Progenitor cell of endocrine pancreas (in vitro differentiated cells): Measurements from ENCODE around the gene SH3PXD2A. TPM values are rescaled to one million over a fixed set of nuclear protein-coding genes. Genes with fewer than 3 reads are reported as not detected.

Experiments
- DNase-seq: peaks from one replicate; pipeline ENCODE4 v3.0.0; 2021; ENCODE audit warnings: low spot score; ENCODE audit not compliant: unreplicated experiment
- H3K27ac Mint-ChIP-seq: 2 replicates; pipeline ENCODE4 v1.8.0; 2021; ENCODE audit warnings: mild to moderate bottlenecking, moderate library complexity, mixed read lengths
- H3K27me3 Mint-ChIP-seq: 2 replicates; pipeline ENCODE4 v1.8.0; 2021; ENCODE audit warnings: mixed read lengths
- H3K36me3 Mint-ChIP-seq: 2 replicates; pipeline ENCODE4 v1.8.0; 2022; ENCODE audit warnings: mixed read lengths; ENCODE audit not compliant: insufficient read depth
- H3K4me1 Mint-ChIP-seq: 2 replicates; pipeline ENCODE4 v1.8.0; 2021; ENCODE audit warnings: low read depth, mixed read lengths
- H3K4me3 Mint-ChIP-seq: 2 replicates; pipeline ENCODE4 v1.8.0; 2021; ENCODE audit warnings: low read depth, mild to moderate bottlenecking, moderate library complexity, mixed read lengths
- H3K9me3 Mint-ChIP-seq: 2 replicates; pipeline ENCODE4 v1.8.0; 2021; ENCODE audit warnings: low read depth, mixed read lengths
- total RNA-seq: library from RNA; stranded (reverse); gene quantifications from 2 replicates; pipeline ENCODE4 v1.2.1, GENCODE V29; 2021
- TF ChIP-seq, protein P1 (sequence below): fragments of 200-600 bp; sonication (generic); IDR thresholded peaks from one replicate; pipeline ENCODE4 v1.5.0; 2021; ENCODE audit warnings: antibody characterized with exemption, mild to moderate bottlenecking; ENCODE audit not compliant: unreplicated experiment

Gene SH3PXD2A
- total RNA-seq, 1 donor from 2014 or later = 28.0 TPM

DNA sequence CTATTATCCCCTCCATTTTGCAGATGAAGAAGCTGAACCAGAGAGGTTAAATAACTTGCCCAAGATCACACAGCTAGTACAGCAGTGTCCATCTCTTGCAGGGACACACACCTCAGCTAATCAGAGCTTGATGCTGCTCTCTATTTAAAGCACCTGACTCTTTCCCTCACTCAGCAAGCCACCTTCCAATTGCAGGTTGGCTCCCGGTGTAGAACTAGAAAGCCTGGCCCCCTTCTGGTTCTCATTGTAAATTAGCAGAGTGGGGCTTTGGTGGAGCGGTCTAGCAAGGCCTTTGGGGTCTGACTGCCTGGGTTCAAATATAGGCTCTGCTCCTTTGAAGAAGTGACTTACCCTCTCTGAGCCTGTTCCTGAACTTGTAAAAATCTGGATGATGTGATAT is 185.4 kb downstream of the SH3PXD2A start:
- H3K9me3 Mint-ChIP-seq = no peaks in the 10 kb centered on the region
- TF ChIP-seq, protein P1, sequence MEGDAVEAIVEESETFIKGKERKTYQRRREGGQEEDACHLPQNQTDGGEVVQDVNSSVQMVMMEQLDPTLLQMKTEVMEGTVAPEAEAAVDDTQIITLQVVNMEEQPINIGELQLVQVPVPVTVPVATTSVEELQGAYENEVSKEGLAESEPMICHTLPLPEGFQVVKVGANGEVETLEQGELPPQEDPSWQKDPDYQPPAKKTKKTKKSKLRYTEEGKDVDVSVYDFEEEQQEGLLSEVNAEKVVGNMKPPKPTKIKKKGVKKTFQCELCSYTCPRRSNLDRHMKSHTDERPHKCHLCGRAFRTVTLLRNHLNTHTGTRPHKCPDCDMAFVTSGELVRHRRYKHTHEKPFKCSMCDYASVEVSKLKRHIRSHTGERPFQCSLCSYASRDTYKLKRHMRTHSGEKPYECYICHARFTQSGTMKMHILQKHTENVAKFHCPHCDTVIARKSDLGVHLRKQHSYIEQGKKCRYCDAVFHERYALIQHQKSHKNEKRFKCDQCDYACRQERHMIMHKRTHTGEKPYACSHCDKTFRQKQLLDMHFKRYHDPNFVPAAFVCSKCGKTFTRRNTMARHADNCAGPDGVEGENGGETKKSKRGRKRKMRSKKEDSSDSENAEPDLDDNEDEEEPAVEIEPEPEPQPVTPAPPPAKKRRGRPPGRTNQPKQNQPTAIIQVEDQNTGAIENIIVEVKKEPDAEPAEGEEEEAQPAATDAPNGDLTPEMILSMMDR = no peak
- no peak overlapping the region for H3K4me3 Mint-ChIP-seq
- H3K27me3 Mint-ChIP-seq = no peaks in the 10 kb centered on the region
- no peak for DNase-seq
- H3K27ac Mint-ChIP-seq = no peak overlapping the region
- H3K36me3 Mint-ChIP-seq = peaks cover 4% of the 10 kb centered on the region
- no peaks in the 10 kb centered on the region for H3K4me1 Mint-ChIP-seq

DNA sequence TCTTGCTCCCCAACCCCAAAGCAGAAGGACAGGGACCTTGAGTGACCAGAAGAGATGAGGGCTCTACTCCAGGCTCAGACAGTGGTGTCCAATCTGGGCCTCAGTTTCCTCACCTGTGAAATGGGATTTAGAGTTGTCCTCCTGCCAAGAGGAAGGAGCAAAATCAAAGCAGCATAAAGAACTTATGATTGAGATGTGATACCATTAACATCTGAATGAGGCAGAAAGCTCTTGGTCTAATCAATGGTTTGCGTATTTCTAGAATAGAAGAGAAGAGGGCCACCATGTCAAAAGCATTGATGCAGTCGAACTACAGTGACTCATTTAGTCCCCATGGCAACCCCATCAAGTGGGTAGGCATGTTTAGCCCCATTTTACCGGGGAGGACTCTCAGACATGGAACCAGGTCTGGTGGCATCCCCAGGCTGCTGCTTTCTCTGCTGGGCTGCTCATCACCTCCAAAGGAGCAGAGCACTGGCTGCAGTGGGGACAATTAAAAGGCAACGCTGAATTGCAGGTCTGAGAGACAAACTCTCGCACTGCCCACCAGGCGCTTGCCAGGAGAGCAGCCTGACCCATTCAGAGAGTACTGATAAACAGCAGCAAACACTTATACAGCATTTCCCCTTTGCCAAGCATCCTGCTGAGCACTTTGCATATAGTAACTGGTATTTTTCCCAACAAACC is 186.0 kb downstream of the SH3PXD2A start:
- Mint-ChIP-seq H3K9me3 (no peaks in the 10 kb centered on the region), H3K4me1 (no peaks in the 10 kb centered on the region), H3K27me3 (no peaks in the 10 kb centered on the region), H3K27ac (no peak overlapping the region), H3K4me3 (no peak overlapping the region), H3K36me3 (peaks cover 5% of the 10 kb centered on the region)
- no peak for DNase-seq
- TF ChIP-seq, protein P1 = no peak

GRCh38 chr10:103668351-103669242 is 186.8 kb downstream of the SH3PXD2A start:
- H3K27ac Mint-ChIP-seq = no peak overlapping the region
- peaks cover 5% of the 10 kb centered on the region for H3K36me3 Mint-ChIP-seq
- H3K27me3 Mint-ChIP-seq = no peaks in the 10 kb centered on the region
- no peaks in the 10 kb centered on the region for H3K4me1 Mint-ChIP-seq
- H3K4me3 Mint-ChIP-seq = no peak overlapping the region
- TF ChIP-seq, protein P1 = no peak
- H3K9me3 Mint-ChIP-seq = no peaks in the 10 kb centered on the region
- no peak for DNase-seq

- H3K27me3 Mint-ChIP-seq = no peaks in the 10 kb centered on the region
- peaks cover 5% of the 10 kb centered on the region for H3K36me3 Mint-ChIP-seq
- H3K9me3 Mint-ChIP-seq = no peaks in the 10 kb centered on the region
- no peak overlapping the region for H3K4me3 Mint-ChIP-seq
- no peak overlapping the region for H3K27ac Mint-ChIP-seq
- H3K4me1 Mint-ChIP-seq = no peaks in the 10 kb centered on the region
- no peak for DNase-seq
- TF ChIP-seq, protein P1 = no peak
Measured at GRCh38 chr10:103667356-103667755, 188.0 kb downstream of the SH3PXD2A start.

DNA sequence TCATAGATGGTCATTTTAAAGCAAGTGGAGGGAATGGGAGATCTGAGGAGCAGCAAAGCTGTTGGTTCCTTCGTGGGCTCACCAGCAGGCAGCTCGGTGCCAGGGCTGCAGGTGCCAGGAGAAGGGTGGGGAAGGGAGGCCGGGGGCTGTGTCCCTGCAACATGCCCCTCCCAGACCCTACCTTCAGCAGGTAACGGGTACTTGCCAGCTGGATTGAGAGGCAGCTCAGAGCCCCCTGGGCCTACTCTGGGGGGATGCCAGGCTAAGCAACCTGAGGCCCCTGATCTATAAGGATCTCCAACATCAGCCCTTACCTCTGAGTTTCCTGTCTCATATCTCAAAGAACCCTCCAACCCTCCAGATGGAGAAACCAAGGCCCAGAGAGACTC is 188.6 kb downstream of the SH3PXD2A start:
- H3K4me1 Mint-ChIP-seq = no peaks in the 10 kb centered on the region
- no peak overlapping the region for H3K27ac Mint-ChIP-seq
- TF ChIP-seq, protein P1 = no peak
- no peak for DNase-seq
- no peaks in the 10 kb centered on the region for H3K27me3 Mint-ChIP-seq
- no peak overlapping the region for H3K4me3 Mint-ChIP-seq
- H3K9me3 Mint-ChIP-seq = no peaks in the 10 kb centered on the region
- H3K36me3 Mint-ChIP-seq = peaks cover 5% of the 10 kb centered on the region
